ENCODE measurements around the gene USF3. TPM values are rescaled to one million over a fixed set of nuclear protein-coding genes. Genes with fewer than 3 reads are reported as not detected.

USF3 gene
- total and polyA plus RNA-seq, 9 of the 15 experiments (the other 6 are each of a cell fraction or from before 2014, with no cell fraction given) = 1.4 to 6.9 (median 3.1) TPM

DNA sequence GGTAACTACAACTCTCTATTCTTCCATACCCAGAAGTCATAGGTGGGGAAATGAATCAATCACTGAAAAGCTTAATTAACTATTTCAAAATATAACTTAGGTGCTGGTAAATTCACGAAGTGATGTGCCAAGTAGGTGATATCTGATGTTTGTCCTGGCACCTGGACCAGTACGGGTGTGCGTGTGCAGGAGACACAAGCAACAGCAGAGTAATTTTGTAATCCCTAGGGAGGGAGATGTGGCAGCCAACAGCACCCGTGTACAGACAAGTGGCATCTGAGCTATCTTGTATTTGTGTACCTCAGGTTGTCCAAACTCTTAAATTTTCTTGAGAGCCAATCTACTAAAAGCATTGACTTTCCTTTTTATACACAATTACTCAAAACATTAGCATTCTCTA lies 22.8 kb downstream of the USF3 start (continued):
- TF ChIP-seq, protein P1, sequence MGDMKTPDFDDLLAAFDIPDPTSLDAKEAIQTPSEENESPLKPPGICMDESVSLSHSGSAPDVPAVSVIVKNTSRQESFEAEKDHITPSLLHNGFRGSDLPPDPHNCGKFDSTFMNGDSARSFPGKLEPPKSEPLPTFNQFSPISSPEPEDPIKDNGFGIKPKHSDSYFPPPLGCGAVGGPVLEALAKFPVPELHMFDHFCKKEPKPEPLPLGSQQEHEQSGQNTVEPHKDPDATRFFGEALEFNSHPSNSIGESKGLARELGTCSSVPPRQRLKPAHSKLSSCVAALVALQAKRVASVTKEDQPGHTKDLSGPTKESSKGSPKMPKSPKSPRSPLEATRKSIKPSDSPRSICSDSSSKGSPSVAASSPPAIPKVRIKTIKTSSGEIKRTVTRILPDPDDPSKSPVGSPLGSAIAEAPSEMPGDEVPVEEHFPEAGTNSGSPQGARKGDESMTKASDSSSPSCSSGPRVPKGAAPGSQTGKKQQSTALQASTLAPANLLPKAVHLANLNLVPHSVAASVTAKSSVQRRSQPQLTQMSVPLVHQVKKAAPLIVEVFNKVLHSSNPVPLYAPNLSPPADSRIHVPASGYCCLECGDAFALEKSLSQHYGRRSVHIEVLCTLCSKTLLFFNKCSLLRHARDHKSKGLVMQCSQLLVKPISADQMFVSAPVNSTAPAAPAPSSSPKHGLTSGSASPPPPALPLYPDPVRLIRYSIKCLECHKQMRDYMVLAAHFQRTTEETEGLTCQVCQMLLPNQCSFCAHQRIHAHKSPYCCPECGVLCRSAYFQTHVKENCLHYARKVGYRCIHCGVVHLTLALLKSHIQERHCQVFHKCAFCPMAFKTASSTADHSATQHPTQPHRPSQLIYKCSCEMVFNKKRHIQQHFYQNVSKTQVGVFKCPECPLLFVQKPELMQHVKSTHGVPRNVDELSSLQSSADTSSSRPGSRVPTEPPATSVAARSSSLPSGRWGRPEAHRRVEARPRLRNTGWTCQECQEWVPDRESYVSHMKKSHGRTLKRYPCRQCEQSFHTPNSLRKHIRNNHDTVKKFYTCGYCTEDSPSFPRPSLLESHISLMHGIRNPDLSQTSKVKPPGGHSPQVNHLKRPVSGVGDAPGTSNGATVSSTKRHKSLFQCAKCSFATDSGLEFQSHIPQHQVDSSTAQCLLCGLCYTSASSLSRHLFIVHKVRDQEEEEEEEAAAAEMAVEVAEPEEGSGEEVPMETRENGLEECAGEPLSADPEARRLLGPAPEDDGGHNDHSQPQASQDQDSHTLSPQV (IDR thresholded peaks at IDR 0.05) = no peak
- TF ChIP-seq GABPB1 (CRISPR knock-in tag; IDR thresholded peaks at IDR 0.05) (no peak), RBM39 (optimal IDR thresholded peaks at IDR 0.05; ENCODE audit: low read depth, low read length) (no peak)

DNA sequence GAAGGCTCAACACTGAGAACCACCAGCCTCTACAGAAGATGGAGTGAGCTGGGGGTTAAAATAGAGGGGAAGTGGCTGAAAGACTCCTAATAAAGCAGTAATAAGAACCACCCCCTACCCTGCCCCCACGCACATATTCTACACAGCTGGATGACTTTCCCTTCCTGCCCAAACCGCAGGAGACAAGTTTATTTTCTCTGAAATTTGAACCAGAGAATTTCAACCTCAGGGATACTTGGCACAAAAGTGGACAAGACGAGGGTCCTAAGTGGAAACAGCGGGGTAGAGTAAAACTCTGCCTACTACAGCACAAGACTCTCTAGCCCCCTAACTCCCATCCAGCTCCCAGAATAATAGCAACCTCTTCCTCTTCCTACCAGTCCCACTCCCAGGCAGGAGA lies 28.4 kb downstream of the USF3 start:
- H3K27ac ChIP-seq (ENCODE audit: extremely low read depth, low read depth, low read length) = no peak overlapping the region
- H4K20me1 ChIP-seq (replicated peaks; ENCODE audit: control insufficient read depth, insufficient read depth, low read length) = no peaks in the 10 kb centered on the region
- no peaks in the 10 kb centered on the region for H3K36me3 ChIP-seq (ENCODE audit: control insufficient read depth, insufficient read depth, low read length)
- H3K9me1 ChIP-seq (ENCODE audit: control insufficient read depth, insufficient read depth, low read length) = no peaks in the 10 kb centered on the region
- no peaks in the 10 kb centered on the region for H3K4me1 ChIP-seq (replicated peaks in 1 of 2; ENCODE audit: control insufficient read depth in 2 of 2, insufficient read depth in 2 of 2, low read length in 2 of 2)
- no TSS peak for BruUV-seq (replicated peaks)
- CTCF ChIA-PET (ENCODE audit: low intra/inter-chr PET ratio) = no interaction called here
- no peaks in the 10 kb centered on the region for H3K79me2 ChIP-seq (ENCODE audit: control insufficient read depth, insufficient read depth, low read length)
- H3K4me3 ChIP-seq = no peak overlapping the region
- FAIRE-seq (no peak), ATAC-seq (no peak), DNase-seq (ENCODE audit: extremely low read depth in 1 of 4, low spot score in 3 of 4) (no peak)
- H3K27me3 ChIP-seq (ENCODE audit: control insufficient read depth in 2 of 2, insufficient read depth in 2 of 2, low read length in 2 of 2) = no peaks in the 10 kb centered on the region
- in situ Hi-C loops (cut with MboI) (no loop called here), intact Hi-C loops (cut with micrococcal nuclease) (no loop called here)
- H3K9ac ChIP-seq (ENCODE audit: insufficient read depth in 1 of 2, low read depth in 2 of 2, low read length in 2 of 2) = no peak overlapping the region
- WGBS (ENCODE audit: insufficient coverage, low coverage, missing lambda C conversion rate) = 0% methylated on average over 1 of the region's 4 CpGs
- no peak overlapping the region for H3K4me2 ChIP-seq (ENCODE audit: insufficient read depth, low read length)
- POLR2A ChIA-PET = interaction anchor here (1.0 kb wide), 1 partner anchor 45 kb away, joined by 3 read pairs; no protein-coding TSS in a partner anchor
- H2AFZ ChIP-seq (ENCODE audit: low read depth, low read length) = no peak overlapping the region
- TF ChIP-seq ELF1 (tag; IDR thresholded peaks at IDR 0.05) = no peak
- no peak for TF ChIP-seq TCF7 (IDR thresholded peaks at IDR 0.05; ENCODE audit: borderline replicate concordance)
- TF ChIP-seq LARP7 (IDR thresholded peaks at IDR 0.05) = no peak
- TF ChIP-seq, protein P2, sequence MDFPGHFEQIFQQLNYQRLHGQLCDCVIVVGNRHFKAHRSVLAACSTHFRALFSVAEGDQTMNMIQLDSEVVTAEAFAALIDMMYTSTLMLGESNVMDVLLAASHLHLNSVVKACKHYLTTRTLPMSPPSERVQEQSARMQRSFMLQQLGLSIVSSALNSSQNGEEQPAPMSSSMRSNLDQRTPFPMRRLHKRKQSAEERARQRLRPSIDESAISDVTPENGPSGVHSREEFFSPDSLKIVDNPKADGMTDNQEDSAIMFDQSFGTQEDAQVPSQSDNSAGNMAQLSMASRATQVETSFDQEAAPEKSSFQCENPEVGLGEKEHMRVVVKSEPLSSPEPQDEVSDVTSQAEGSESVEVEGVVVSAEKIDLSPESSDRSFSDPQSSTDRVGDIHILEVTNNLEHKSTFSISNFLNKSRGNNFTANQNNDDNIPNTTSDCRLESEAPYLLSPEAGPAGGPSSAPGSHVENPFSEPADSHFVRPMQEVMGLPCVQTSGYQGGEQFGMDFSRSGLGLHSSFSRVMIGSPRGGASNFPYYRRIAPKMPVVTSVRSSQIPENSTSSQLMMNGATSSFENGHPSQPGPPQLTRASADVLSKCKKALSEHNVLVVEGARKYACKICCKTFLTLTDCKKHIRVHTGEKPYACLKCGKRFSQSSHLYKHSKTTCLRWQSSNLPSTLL (IDR thresholded peaks at IDR 0.05) = no peak
- no peak for TF ChIP-seq SAP30 (IDR thresholded peaks at IDR 0.05; ENCODE audit: borderline replicate concordance, insufficient read depth, low read depth, low read length, poor library complexity, severe bottlenecking)
- TF ChIP-seq PHF20 (IDR thresholded peaks at IDR 0.05; ENCODE audit: partially characterized antibody) = no peak
- no peaks in the 10 kb centered on the region for H3K9me3 ChIP-seq (replicated peaks; ENCODE audit: control insufficient read depth, insufficient read depth, low read depth, low read length)
